IMR-90 (cell line): ENCODE measurements around the gene DTX3. TPM values are rescaled to one million over a fixed set of nuclear protein-coding genes. Genes with fewer than 3 reads are reported as not detected.

ENCODE experiments used
- ATAC-seq: fragments of 200-7000 bp; cut with Tn5 transposase; 2 replicates; pipeline ENCODE4 v1.9.1; 2020; ENCODE audit warnings: low read depth, mild to moderate bottlenecking, moderate library complexity
- BruUV-seq: library from RNA; stranded (reverse); fragments of 400-500 nt; replicated peaks from 2 replicates; lab custom pipeline; 2021; lab: Mats Ljungman, UMichigan
- CTCF ChIA-PET: fragments of 300-600 bp; formaldehyde crosslinking; extraction: SDS; loops from one replicate; lab custom pipeline; 2021; ENCODE audit warnings: antibody characterized with exemption; lab: Yijun Ruan, JAX
- POLR2A ChIA-PET: fragments of 300-600 bp; sonication (Branson Sonifier 250); formaldehyde crosslinking; loops from one replicate; lab custom pipeline; 2022; ENCODE audit warnings: antibody characterized with exemption; ENCODE audit not compliant: unreplicated experiment; lab: Charles Lee
- DNase-seq: peaks from one replicate; pipeline ENCODE4 v3.0.0; 2013
- H2AFZ ChIP-seq: replicated peaks from 2 replicates; pipeline ENCODE3; 2013; ENCODE audit warnings: low read length, mild to moderate bottlenecking; ENCODE audit not compliant: poor library complexity
- H2AK5ac ChIP-seq: 2 replicates; pipeline ENCODE4 v1.6.1; 2013; ENCODE audit warnings: low read depth, low read length, inconsistent platforms
- H2AK9ac ChIP-seq: replicated peaks from 2 replicates; pipeline ENCODE3; 2013; ENCODE audit warnings: mild to moderate bottlenecking, low read depth, low read length, moderate library complexity; ENCODE audit not compliant: poor library complexity
- H2BK120ac ChIP-seq: 2 replicates; pipeline ENCODE4 v1.6.1; 2013; ENCODE audit warnings: low read depth, low read length, inconsistent platforms
- H2BK15ac ChIP-seq: 3 replicates; pipeline ENCODE4 v1.6.1; 2013; ENCODE audit warnings: low read depth, low read length, inconsistent platforms
- H2BK20ac ChIP-seq: 2 replicates; pipeline ENCODE4 v1.6.1; 2013; ENCODE audit warnings: low read depth, mild to moderate bottlenecking, inconsistent platforms, low read length, moderate library complexity
- H2BK5ac ChIP-seq: 2 replicates; pipeline ENCODE4 v1.6.1; 2013; ENCODE audit warnings: mild to moderate bottlenecking, low read depth, low read length, inconsistent platforms; ENCODE audit not compliant: poor library complexity, severe bottlenecking
- H3K14ac ChIP-seq: replicated peaks from 2 replicates; pipeline ENCODE4 v1.6.1; 2013; ENCODE audit warnings: low read depth, low read length, inconsistent platforms
- H3K18ac ChIP-seq: 2 replicates; pipeline ENCODE4 v1.6.1; 2013; ENCODE audit warnings: low read depth, low read length, control low read depth
- H3K23ac ChIP-seq: 2 replicates; pipeline ENCODE4 v1.6.1; 2013; ENCODE audit warnings: low read depth, low read length, inconsistent platforms
- H3K27ac ChIP-seq: 2 replicates; pipeline ENCODE4 v1.5.1; 2013; ENCODE audit warnings: mild to moderate bottlenecking, control low read depth, low read length; ENCODE audit not compliant: insufficient read depth
- H3K27me3 ChIP-seq: 2 replicates; pipeline ENCODE4 v1.6.1; 2013; ENCODE audit warnings: low read length; ENCODE audit not compliant: control insufficient read depth, insufficient read depth
- H3K36me3 ChIP-seq: 2 replicates; pipeline ENCODE4 v1.6.1; 2013; ENCODE audit warnings: low read length, mixed read lengths; ENCODE audit not compliant: control insufficient read depth, insufficient read depth
- H3K4ac ChIP-seq: 2 replicates; pipeline ENCODE4 v1.6.1; 2013; ENCODE audit warnings: low read depth, low read length, inconsistent platforms
- H3K4me1 ChIP-seq: 2 replicates; pipeline ENCODE4 v1.6.1; 2013; ENCODE audit warnings: low read length, mixed read lengths; ENCODE audit not compliant: control insufficient read depth, insufficient read depth
- H3K4me2 ChIP-seq: 2 replicates; pipeline ENCODE4 v1.6.1; 2013; ENCODE audit warnings: low read depth, mild to moderate bottlenecking, control low read depth, low read length, moderate library complexity
- H3K4me3 ChIP-seq: 2 replicates; pipeline ENCODE4 v1.5.1; 2013; ENCODE audit warnings: low read depth, mild to moderate bottlenecking, control low read depth, low read length, moderate library complexity; ENCODE audit not compliant: insufficient read depth
- H3K56ac ChIP-seq: 2 replicates; pipeline ENCODE4 v1.6.1; 2013; ENCODE audit warnings: low read length, inconsistent platforms; ENCODE audit not compliant: insufficient read depth; ENCODE audit errors: extremely low read depth
- H3K79me1 ChIP-seq, 2 experiments: 2 replicates each; pipeline ENCODE4 v1.6.1; 2013; ENCODE audit warnings: low read length in 2 of 2, inconsistent platforms in 1 of 2, low read depth in 1 of 2
- H3K9ac ChIP-seq: 2 replicates; pipeline ENCODE4 v1.6.1; 2013; ENCODE audit warnings: low read depth, low read length, control low read depth
- H3K9me1 ChIP-seq: 2 replicates; pipeline ENCODE4 v1.6.1; 2013; ENCODE audit warnings: low read length, inconsistent platforms; ENCODE audit not compliant: insufficient read depth
- H3K9me3 ChIP-seq: 2 replicates; pipeline ENCODE4 v1.6.1; 2013; ENCODE audit warnings: low read length; ENCODE audit not compliant: control insufficient read depth, insufficient read depth
- H4K20me1 ChIP-seq: 2 replicates; pipeline ENCODE4 v1.6.1; 2013; ENCODE audit warnings: low read length, inconsistent platforms; ENCODE audit not compliant: insufficient read depth
- H4K5ac ChIP-seq: 2 replicates; pipeline ENCODE4 v1.6.1; 2013; ENCODE audit warnings: mild to moderate bottlenecking, low read depth, low read length, control low read depth
- H4K8ac ChIP-seq, 2 experiments: 2 replicates each; pipeline ENCODE4 v1.6.1; 2013; ENCODE audit warnings: low read depth in 2 of 2, low read length in 2 of 2, control low read depth in 1 of 2, inconsistent platforms in 1 of 2
- H4K91ac ChIP-seq: 2 replicates; pipeline ENCODE4 v1.6.1; 2013; ENCODE audit warnings: low read depth, low read length, inconsistent platforms; ENCODE audit not compliant: insufficient read depth
- CEBPB ChIP-seq: IDR thresholded peaks from 2 replicates; pipeline ENCODE4 v1.6.1; 2012; ENCODE audit warnings: low read depth, low read length, improper control_type of control experiment
- MAZ ChIP-seq: IDR thresholded peaks from 2 replicates; pipeline ENCODE4 v1.6.1; 2012; ENCODE audit warnings: low read depth, mild to moderate bottlenecking, low read length, improper control_type of control experiment, moderate library complexity, borderline replicate concordance
- MXI1 ChIP-seq: IDR thresholded peaks from 2 replicates; pipeline ENCODE4 v1.6.1; 2012; ENCODE audit warnings: low read depth, mild to moderate bottlenecking, low read length, moderate library complexity, borderline replicate concordance
- RCOR1 ChIP-seq: IDR thresholded peaks from 2 replicates; pipeline ENCODE4 v1.6.1; 2012; ENCODE audit warnings: mild to moderate bottlenecking, low read length, improper control_type of control experiment; ENCODE audit not compliant: insufficient replicate concordance
- SMC3 ChIP-seq: fragments of 150-350 bp; IDR thresholded peaks from 2 replicates; pipeline ENCODE4 v1.6.1; 2016; ENCODE audit warnings: low read depth, mild to moderate bottlenecking, antibody characterized with exemption, low read length, moderate library complexity
- WGBS, 2 experiments: methylation state at CpG; one replicate each; pipeline versions ENCODE4 v1.1.5 to v1.1.7; 2013; ENCODE audit warnings: missing lambda C conversion rate in 2 of 2; ENCODE audit not compliant: insufficient read length in 1 of 2; ENCODE audit errors: extremely low coverage in 2 of 2; 5-methylcytosine and 5-hydroxymethylcytosine counted together
- dilution Hi-C: fragments of 300-500 bp; cut with HindIII; formaldehyde crosslinking; loops from one replicate; pipeline ENCODE4 v1.14.3; 2018; ENCODE audit warnings: low sequenced_read_pairs; ENCODE audit not compliant: unreplicated experiment
- in situ Hi-C: fragments of 300-500 bp; cut with MboI; formaldehyde crosslinking; loops from 3 replicates; pipeline ENCODE4 v1.14.3; 2019; ENCODE audit warnings: low sequenced_read_pairs, inconsistent platforms, mixed read lengths
- intact Hi-C: fragments of 100-400 bp; cut with micrococcal nuclease; formaldehyde crosslinking; loops from 2 replicates; pipeline ENCODE4 v1.10.0; 2022
- polyA plus RNA-seq, 3 experiments: library from polyadenylated mRNA; depleted of rRNA; stranded (reverse); fragments of >200 nt; gene quantifications; 2 replicates each; pipeline ENCODE4 v1.2.3, GENCODE V29; 2012; ENCODE audit warnings: low replicate concordance in 1 of 3
- total RNA-seq: library from RNA; depleted of rRNA; stranded (reverse); fragments of >200 nt; gene quantifications from 2 replicates; pipeline ENCODE4 v1.2.3, GENCODE V29; 2012

DTX3 gene
- total and polyA plus RNA-seq, 2 of the 4 experiments (the other 2 are of a cell fraction) = 2.9 to 14.6 TPM

DNA sequence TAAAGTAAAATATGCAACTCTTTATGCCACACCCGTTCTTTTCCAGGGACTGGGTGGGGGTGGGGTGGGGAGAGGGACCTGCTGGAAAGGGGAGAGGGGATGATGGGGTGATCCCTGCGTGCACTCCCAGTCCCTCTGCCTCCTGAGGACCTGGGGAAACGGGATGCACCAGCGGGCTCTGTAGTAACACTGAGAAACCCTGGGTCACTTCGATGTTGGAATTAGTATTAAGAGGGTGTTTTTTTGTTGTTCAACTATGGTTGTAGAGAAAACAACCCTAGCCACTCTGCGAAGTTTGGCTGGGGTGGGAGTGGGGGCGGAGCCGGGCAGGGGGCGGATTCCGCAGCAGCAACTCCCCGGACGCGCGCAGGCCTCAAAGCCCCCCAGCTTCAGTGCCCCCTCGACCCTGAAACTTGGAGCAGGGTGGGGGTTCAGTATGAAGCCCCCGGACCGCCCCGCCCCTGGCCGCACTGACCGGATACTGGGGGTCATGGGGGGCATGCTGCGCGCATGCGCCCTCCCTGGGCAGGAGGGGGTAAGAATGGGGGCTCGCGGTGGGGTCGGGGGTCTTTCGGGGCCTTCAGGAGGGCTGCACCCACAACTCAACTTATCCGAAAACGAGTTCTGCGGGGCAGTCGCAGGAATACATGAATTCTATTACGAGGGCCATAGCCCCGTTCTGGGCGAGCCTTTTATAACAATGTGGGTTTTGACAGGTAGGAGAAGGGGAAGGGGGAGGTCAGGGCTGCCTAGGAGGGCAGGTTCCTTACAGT, 5.3 kb downstream of the DTX3 start:
- Histone ChIP-seq H3K56ac (no peak overlapping the region), H2AK5ac (peak overlapping the region; percentile 46; the same call in 1 of the 2 replicates), H3K9me1 (peaks cover 14% of the 10 kb centered on the region; the same call in 1 of the 2 replicates), H4K20me1 (no peaks in the 10 kb centered on the region), H3K4me2 (no peak overlapping the region; the same call in 1 of the 2 replicates), H2BK15ac (no peak overlapping the region), H2AFZ (peak overlapping the region; percentile 92), H3K23ac (0 out of 2 replicates have a peak overlapping the region, but pooled peaks have one; percentile 15), H4K5ac (peak overlapping the region; percentile 99; the same call in 1 of the 2 replicates), H3K14ac (no peak overlapping the region), H3K4me3 (no peak overlapping the region), H3K36me3 (peaks cover 21% of the 10 kb centered on the region), H3K4ac (peak overlapping the region; percentile 91), H3K27me3 (no peaks in the 10 kb centered on the region), H3K79me1 (peaks cover 9 to 26% of the 10 kb centered on the region in 2 experiments), H2BK120ac (no peak overlapping the region), H2BK5ac (no peak overlapping the region), H3K27ac (no peak overlapping the region), H3K9ac (no peak overlapping the region), H4K8ac (peak overlapping the region; percentile 93 to 97; a peak in 3 of 4 replicates), H4K91ac (peak overlapping the region; percentile 54; the same call in 1 of the 2 replicates), H3K9me3 (no peaks in the 10 kb centered on the region), H3K4me1 (peaks cover 6% of the 10 kb centered on the region), H2AK9ac (peak overlapping the region; percentile 89), H2BK20ac (no peak overlapping the region), H3K18ac (no peak overlapping the region)
- ChIA-PET CTCF (no interaction called here), POLR2A (interaction anchor here (0.6 kb wide), 1 partner anchor 133 kb away, joined by 15 read pairs; no protein-coding TSS in a partner anchor)
- WGBS, 2 experiments = 17% methylated on average over 3 of the region's 34 CpGs; no CpG with 5 or more reads in 1 of the 2 experiments
- in situ Hi-C loops (no loop called here), dilution Hi-C loops (no loop called here), intact Hi-C loops (no loop called here)
- ATAC-seq (no peak), DNase-seq (no peak)
- no TSS peak for BruUV-seq
- no peak for TF ChIP-seq RCOR1
- TF ChIP-seq SMC3 = no peak
- no peak for TF ChIP-seq CEBPB
- TF ChIP-seq MXI1 = no peak
- no peak for TF ChIP-seq MAZ
